WI38 (cell line): ENCODE measurements around the gene ACP2.
A peak's percentile ranks its signal among the peaks of the same experiment; 100 is the strongest.

Source experiments
- H3K4me3 ChIP-seq: 2 replicates; pipeline ENCODE4 v1.5.1; 2011; ENCODE audit warnings: low read depth, mild to moderate bottlenecking, control low read depth, low read length
- CTCF ChIP-seq: IDR thresholded peaks from 2 replicates; pipeline ENCODE4 v1.5.1; 2012; ENCODE audit warnings: low read depth, mild to moderate bottlenecking, control low read depth, low read length

Gene ACP2

GRCh38 chr11:47269002-47269828 is 20.6 kb upstream of the ACP2 start:
- peak overlapping the region; percentile 70 for H3K4me3 ChIP-seq
- TF ChIP-seq CTCF = no peak

DNA sequence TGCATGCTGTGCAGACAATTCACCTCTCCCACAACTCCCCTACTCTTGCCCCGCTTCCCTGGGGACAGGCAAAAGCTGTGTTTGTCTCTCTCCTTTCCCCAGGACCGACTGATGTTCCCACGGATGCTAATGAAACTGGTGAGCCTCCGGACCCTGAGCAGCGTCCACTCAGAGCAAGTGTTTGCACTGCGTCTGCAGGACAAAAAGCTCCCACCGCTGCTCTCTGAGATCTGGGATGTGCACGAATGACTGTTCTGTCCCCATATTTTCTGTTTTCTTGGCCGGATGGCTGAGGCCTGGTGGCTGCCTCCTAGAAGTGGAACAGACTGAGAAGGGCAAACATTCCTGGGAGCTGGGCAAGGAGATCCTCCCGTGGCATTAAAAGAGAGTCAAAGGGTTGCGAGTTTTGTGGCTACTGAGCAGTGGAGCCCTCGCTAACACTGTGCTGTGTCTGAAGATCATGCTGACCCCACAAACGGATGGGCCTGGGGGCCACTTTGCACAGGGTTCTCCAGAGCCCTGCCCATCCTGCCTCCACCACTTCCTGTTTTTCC is 19.9 kb upstream of the ACP2 start:
- no peak for TF ChIP-seq CTCF
- no peak overlapping the region; the same call in 1 of the 2 replicates for H3K4me3 ChIP-seq

DNA sequence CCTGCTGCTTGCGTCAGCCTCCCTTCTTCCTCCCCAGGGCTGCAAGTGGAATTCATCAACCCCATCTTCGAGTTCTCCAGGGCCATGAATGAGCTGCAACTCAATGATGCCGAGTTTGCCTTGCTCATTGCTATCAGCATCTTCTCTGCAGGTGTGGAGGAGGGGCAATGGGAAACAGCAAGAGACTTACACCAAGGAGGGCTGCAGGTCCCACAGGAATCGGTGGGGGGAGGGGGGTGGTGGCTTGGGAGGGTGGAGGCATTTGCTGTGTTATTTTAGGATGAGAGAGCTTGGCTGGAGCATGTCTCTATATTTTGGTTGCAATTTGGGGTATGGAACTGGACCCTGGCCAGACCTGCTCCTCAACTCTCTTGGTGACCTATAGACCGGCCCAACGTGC is 19.3 kb upstream of the ACP2 start:
- H3K4me3 ChIP-seq = no peak overlapping the region
- TF ChIP-seq CTCF = no peak

GRCh38 chr11:47264521-47264920 is 15.9 kb upstream of the ACP2 start:
- no peak overlapping the region for H3K4me3 ChIP-seq
- no peak for TF ChIP-seq CTCF

DNA sequence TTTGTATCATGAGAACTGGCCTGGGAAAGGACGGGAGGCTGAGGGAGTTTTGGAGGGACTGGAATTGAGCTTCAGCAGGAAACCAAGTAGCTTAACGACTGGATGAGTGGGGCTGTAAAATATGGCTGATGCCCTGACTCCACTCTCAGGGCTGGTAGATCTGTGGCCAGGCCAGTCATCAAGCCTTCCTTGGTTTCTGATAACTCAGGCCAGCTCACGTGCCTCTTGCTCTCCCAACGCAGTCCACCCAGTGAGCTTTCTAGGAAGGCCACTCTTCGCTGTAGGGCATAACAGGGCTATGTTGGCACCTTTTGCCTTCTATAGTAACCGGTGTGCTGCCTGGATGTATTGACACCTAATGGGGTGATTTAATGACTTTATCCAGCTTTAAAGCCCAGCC is 15.5 kb upstream of the ACP2 start:
- TF ChIP-seq CTCF = no peak
- H3K4me3 ChIP-seq = no peak overlapping the region

GRCh38 chr11:47261291-47261800 is 12.7 kb upstream of the ACP2 start:
- H3K4me3 ChIP-seq = no peak overlapping the region
- TF ChIP-seq CTCF = no peak

- no peak for TF ChIP-seq CTCF
Observed at GRCh38 chr11:47260366-47260765, 11.8 kb upstream of the ACP2 start.

More at GRCh38 chr11:47260366-47260765, 11.8 kb upstream of the ACP2 start:
- H3K4me3 ChIP-seq = no peak overlapping the region
